Measurements from ENCODE around the gene TNFRSF9.

DNA sequence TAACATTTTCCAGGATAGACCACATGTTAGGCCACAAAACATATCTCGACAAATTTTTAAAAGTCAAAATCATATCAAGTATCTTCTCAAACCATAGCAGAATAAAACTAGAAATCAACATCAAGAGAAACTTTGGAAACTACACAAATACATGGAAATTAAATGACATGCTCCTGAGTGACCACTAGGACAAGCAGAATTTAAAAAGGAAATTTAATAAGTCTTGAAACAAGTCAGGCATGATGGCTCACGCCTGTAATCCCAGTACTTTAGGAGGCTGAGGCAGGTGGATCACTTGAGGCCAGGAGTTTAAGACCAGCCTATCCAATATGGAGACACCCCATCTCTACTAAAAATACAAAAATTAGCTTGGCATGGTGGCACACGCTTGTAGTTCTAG is 61.4 kb downstream of the TNFRSF9 start:
- TF ChIP-seq SMC3 (conservative IDR thresholded peaks at IDR 0.05; ENCODE audit: poor library complexity) (no peak), EZH2 (IDR thresholded peaks at IDR 0.05; ENCODE audit: borderline replicate concordance, insufficient read depth, low read length, poor library complexity, severe bottlenecking) (no peak), POLR2AphosphoS5 (IDR thresholded peaks at IDR 0.05) (no peak), CTCF (IDR thresholded peaks at IDR 0.05; ENCODE audit: poor library complexity, severe bottlenecking) (no peak), RAD21 (conservative IDR thresholded peaks at IDR 0.05) (no peak), MXI1 (conservative IDR thresholded peaks at IDR 0.05; ENCODE audit: poor library complexity, severe bottlenecking) (no peak), EP300 (conservative IDR thresholded peaks at IDR 0.05; ENCODE audit: poor library complexity, severe bottlenecking) (no peak), REST (IDR thresholded peaks at IDR 0.05; ENCODE audit: borderline replicate concordance) (no peak)
